HG03039 (cell line): Measurements from ENCODE around the gene CRYGD.
"Not testable (repeated sequence)": the region's sequence is repeated elsewhere in the genome, so short reads cannot be mapped to it uniquely, and the experiment has no call there.

Experiments
- ATAC-seq: cut with Tn5 transposase; IDR thresholded peaks from one replicate; pipeline ENCODE4 v1.9.1; 2021; ENCODE audit warnings: mild to moderate bottlenecking, moderate library complexity; ENCODE audit not compliant: unreplicated experiment

CRYGD gene

GRCh38 chr2:208124013-208124715 is at the start of gene CRYGD:
CRYGD (minus strand) TSS chr2:208124524; CDS start chr2:208124473, 51 bp downstream.
- ATAC-seq: not testable (repeated sequence)

- no peak for ATAC-seq
Measured at GRCh38 chr2:208172125-208172524, 47.8 kb upstream of the CRYGD start.

- ATAC-seq: no peak
Measured at GRCh38 chr2:208164951-208165755, 40.8 kb upstream of the CRYGD start.

GRCh38 chr2:208163489-208163888 is 39.2 kb upstream of the CRYGD start, which contains the start of gene CRYGA:
CRYGA (minus strand) TSS chr2:208163589; CDS start chr2:208163556, 33 bp downstream.
- no peak for ATAC-seq

- ATAC-seq: no peak
Measured at GRCh38 chr2:208156439-208156838, 32.1 kb upstream of the CRYGD start.

GRCh38 chr2:208153156-208153555 is 28.8 kb upstream of the CRYGD start:
- no peak for ATAC-seq

GRCh38 chr2:208150956-208151355 is 26.6 kb upstream of the CRYGD start:
- ATAC-seq: no peak

- ATAC-seq: no peak
Measured at GRCh38 chr2:208150094-208150493, 25.8 kb upstream of the CRYGD start.

- no peak for ATAC-seq
Measured at GRCh38 chr2:208148803-208149202, 24.5 kb upstream of the CRYGD start.

- ATAC-seq: no peak
Measured at GRCh38 chr2:208147759-208148158, 23.4 kb upstream of the CRYGD start.

- no peak for ATAC-seq
Measured at GRCh38 chr2:208147008-208147407, 22.7 kb upstream of the CRYGD start.

- no peak for ATAC-seq
Measured at GRCh38 chr2:208146006-208146405, 21.7 kb upstream of the CRYGD start, which contains the start of gene CRYGB. CRYGB (minus strand) TSS chr2:208146158; CDS start chr2:208146120, 38 bp downstream.

- no peak for ATAC-seq
Measured at GRCh38 chr2:208142925-208143799, 18.8 kb upstream of the CRYGD start.

- ATAC-seq: no peak
Measured at GRCh38 chr2:208142240-208142924, 18.1 kb upstream of the CRYGD start.

- ATAC-seq: no peak
Measured at GRCh38 chr2:208139447-208139846, 15.1 kb upstream of the CRYGD start.

- ATAC-seq: not testable (repeated sequence)
Measured at GRCh38 chr2:208138334-208138733, 14.0 kb upstream of the CRYGD start.

- no peak for ATAC-seq
Measured at GRCh38 chr2:208136716-208137094, 12.4 kb upstream of the CRYGD start.

GRCh38 chr2:208135794-208136715 is 11.7 kb upstream of the CRYGD start:
- ATAC-seq: no peak

GRCh38 chr2:208134928-208135586 is 10.7 kb upstream of the CRYGD start:
- ATAC-seq: no peak
